HepG2 (cell line): ENCODE data around the gene HBS1L.

Experiments used
- CHCHD3 ChIP-seq: sonication (generic); formaldehyde crosslinking; IDR thresholded peaks from 2 replicates; pipeline ENCODE4 v1.8.0; 2022; ENCODE audit warnings: mild to moderate bottlenecking, missing genetic modification reagents, moderate library complexity
- FOXO1 ChIP-seq: sonication (generic); formaldehyde crosslinking; IDR thresholded peaks from 2 replicates; pipeline ENCODE4 v1.4.0; 2020; ENCODE audit warnings: missing genetic modification reagents
- JUN ChIP-seq: sonication (generic); formaldehyde crosslinking; IDR thresholded peaks from 2 replicates; pipeline ENCODE4 v1.4.0; 2020; ENCODE audit warnings: mild to moderate bottlenecking, missing genetic modification reagents
- KAT8 ChIP-seq: IDR thresholded peaks from 2 replicates; pipeline ENCODE4 v1.6.1; 2016; ENCODE audit warnings: missing genetic modification reagents, missing compliant biosample characterization
- NCOA2 ChIP-seq: sonication (generic); formaldehyde crosslinking; IDR thresholded peaks from 2 replicates; pipeline ENCODE4 v1.8.0; 2022; ENCODE audit warnings: inconsistent platforms
- POLR2A ChIP-seq, 2 experiments: IDR thresholded peaks; 2 replicates each; pipeline ENCODE4 v1.6.1; 2011; ENCODE audit warnings: low read depth in 2 of 2, low read length in 2 of 2, mild to moderate bottlenecking in 1 of 2, moderate library complexity in 1 of 2; ENCODE audit not compliant: insufficient read depth in 1 of 2
- SMYD3 ChIP-seq: sonication (generic); formaldehyde crosslinking; IDR thresholded peaks from 2 replicates; pipeline ENCODE4 v1.8.1; 2023; ENCODE audit warnings: mild to moderate bottlenecking, missing genetic modification reagents
- ZNF101 ChIP-seq: sonication (generic); formaldehyde crosslinking; IDR thresholded peaks from 2 replicates; pipeline ENCODE4 v1.4.0; 2020; ENCODE audit warnings: mild to moderate bottlenecking, low read depth, missing genetic modification reagents, borderline replicate concordance
- ZNF644 ChIP-seq: IDR thresholded peaks from 2 replicates; pipeline ENCODE4 v1.6.1; 2016; ENCODE audit warnings: low read depth
- TF ChIP-seq, protein P1 (sequence below): IDR thresholded peaks from 2 replicates; pipeline ENCODE4 v1.6.1; 2012; ENCODE audit warnings: inconsistent platforms

DNA sequence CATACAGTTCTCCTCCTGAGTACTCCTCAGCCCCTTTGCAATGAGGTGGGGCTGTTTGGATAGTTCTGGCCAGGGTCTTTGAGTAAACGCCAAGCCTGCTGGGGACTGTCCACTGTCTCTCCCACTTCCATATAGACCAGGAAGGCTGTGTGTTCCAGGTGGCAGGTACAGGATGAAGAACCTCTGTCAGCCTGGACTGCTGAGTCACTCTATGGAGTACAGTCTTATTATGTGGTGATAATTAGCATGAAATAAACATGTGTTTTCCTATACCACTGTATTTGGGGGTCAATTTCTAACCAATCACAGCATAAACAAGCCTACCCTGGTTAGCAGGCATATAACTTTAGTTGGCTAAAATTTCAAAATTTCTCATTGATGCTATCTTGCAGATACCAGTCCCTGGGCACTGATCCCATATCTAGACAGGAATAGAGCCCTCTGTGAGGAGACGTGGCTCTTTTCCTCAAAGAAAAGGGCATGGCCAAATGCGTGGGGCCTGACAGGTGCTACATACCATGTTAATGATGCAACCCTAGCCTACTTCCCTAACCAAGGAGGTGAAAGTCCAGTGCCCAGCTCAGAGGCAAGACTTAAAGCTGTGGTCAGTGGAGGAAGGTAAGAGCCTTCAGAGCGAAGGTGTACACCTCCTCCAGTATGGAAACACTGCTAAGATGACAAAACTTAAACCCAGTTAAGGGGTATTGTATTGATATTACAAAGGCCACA is 100.2 kb downstream of the HBS1L start:
- TF ChIP-seq FOXO1 (CRISPR knock-in tag) (no peak), KAT8 (CRISPR knock-in tag) (no peak), POLR2A (IDR thresholded peaks at IDR 0.05; ENCODE audit: insufficient read depth in 1 of 2, low read depth in 2 of 2, low read length in 2 of 2) (no peak), SMYD3 (CRISPR knock-in tag) (no peak), CHCHD3 (CRISPR knock-in tag) (no peak), JUN (CRISPR knock-in tag) (no peak), ZNF101 (no peak), NCOA2 (CRISPR knock-in tag) (no peak), ZNF644 (CRISPR knock-in tag) (no peak)
- TF ChIP-seq, protein P1, sequence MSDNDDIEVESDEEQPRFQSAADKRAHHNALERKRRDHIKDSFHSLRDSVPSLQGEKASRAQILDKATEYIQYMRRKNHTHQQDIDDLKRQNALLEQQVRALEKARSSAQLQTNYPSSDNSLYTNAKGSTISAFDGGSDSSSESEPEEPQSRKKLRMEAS, result no peak
